Measurements from ENCODE around the gene TEX38. TPM values are rescaled to one million over a fixed set of nuclear protein-coding genes. Genes with fewer than 3 reads are reported as not detected.
A peak's percentile ranks its signal among the peaks of the same experiment; 100 is the strongest.
"Not testable (repeated sequence)": the region's sequence is repeated elsewhere in the genome, so short reads cannot be mapped to it uniquely, and the experiment has no call there.

Gene TEX38
- total RNA-seq (2014; rRNA removed; shearing (Covaris generic)), result not detected in 2 replicates

DNA sequence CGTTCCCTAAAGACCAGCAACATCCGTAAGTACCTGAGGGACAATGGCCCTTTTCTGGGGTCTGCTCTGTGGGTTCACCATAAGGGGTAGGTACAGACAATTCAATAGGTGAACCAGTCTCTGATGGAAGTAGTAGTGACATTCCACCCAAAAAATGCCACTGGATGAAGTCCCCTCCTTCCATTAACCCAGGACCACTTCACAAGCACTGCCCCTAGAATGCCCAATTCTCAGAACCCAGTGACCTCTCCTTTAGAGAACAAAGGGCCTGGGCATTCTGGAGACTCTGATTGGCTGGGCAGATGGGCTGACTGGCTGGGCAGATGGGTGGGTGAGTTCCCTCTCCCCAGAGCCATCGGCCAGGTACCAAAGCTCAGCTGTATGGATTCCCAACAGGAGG is at the start of gene TEX38:
TSS of gene TEX38 (plus strand) at position 301 of the 400 bp plus-strand sequence. CDS start at position 382, 81 bp downstream.
- no peak for DNase-seq (ENCODE audit: low spot score)

DNA sequence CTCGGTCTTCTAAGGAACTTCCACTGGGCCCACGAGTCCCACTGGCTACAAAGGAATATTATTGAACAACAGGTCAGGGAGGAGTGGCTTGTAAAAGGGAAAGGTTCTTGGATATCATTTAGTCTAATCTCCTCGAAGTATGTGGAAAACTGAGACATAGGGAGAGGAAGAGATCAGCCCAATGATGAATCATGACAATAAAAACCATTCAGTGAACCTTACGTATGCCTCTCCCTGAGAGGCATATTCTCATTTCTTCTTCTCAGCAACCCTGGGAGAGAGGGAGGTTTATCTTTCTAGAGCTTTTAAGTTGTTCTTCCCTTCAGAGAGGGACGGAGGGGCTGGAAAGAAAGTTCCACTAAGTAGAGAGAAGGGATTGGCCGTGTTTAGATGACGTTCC is 49.7 kb upstream of the TEX38 start:
- DNase-seq (ENCODE audit: low spot score), result peak; percentile 60

- peak; percentile 61 for DNase-seq (ENCODE audit: low spot score)
Observed at GRCh38 chr1:46622344-46622743, 49.3 kb upstream of the TEX38 start.

GRCh38 chr1:46623743-46624644 is 47.7 kb upstream of the TEX38 start:
- no peak for DNase-seq (ENCODE audit: low spot score)

GRCh38 chr1:46630719-46631118 is 40.9 kb upstream of the TEX38 start:
- no peak for DNase-seq (ENCODE audit: low spot score)

DNA sequence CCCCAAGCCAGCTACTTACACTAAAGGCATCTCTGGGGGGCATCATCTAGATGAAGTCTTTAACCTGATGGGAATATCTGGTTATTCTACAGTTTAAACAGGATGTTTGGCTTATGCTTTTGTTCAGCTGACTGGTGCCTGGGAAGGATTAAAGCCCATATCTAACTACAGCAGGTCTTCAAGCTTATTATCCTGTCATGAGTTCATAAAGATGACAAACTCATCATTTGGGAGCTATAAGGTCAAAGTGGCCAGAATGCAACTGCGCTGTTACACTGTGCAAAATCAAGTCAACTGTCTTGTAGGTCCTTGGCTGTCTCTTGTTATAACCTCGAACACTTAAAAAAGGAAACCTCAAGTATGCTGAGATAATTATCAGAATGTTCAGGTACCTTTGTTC is 36.4 kb upstream of the TEX38 start:
- DNase-seq (ENCODE audit: low spot score), result no peak

- DNase-seq (ENCODE audit: low spot score), result no peak
Observed at GRCh38 chr1:46637444-46638083, 34.1 kb upstream of the TEX38 start.

DNA sequence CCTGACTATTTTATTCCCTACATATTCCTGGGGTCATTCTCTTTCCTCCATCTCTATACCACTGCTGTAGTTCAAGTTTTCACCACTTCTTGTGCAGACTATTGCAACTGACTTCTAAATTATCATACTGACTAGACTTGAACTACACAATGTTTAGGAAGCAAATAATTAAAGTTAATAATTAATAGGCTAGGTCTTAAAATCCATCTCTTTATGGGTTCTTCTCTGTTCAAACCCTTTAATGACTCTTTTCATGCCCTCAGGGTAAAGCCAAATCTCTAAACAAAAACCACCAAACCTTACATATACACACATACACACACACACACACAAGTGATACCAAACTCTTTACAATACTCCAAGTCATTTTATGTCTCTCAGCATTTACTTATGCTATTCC is 32.7 kb upstream of the TEX38 start:
- no peak for DNase-seq (ENCODE audit: low spot score)

GRCh38 chr1:46639547-46639946 is 32.1 kb upstream of the TEX38 start:
- no peak for DNase-seq (ENCODE audit: low spot score)

GRCh38 chr1:46642115-46642680 is 29.5 kb upstream of the TEX38 start:
- DNase-seq (ENCODE audit: low spot score), result no peak

DNA sequence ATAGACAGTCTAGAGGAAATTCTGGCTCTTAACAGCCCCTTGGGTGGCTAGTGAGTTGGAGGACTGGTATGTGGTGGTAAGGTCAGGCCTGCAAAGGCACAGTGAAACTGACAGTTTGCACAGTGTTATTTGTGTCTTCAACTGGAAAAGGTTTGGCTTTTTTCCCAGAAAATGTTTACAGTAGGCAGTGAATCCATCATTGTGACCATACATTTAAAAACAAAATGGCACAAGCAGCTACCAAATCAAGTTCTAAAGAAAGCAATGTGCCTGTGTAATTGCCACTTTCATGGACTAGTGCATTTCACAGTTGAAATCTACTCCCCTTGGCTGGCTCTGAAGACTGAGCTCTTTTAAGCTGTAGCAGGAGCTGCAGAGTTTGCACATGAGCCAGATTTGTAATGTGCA is 28.3 kb upstream of the TEX38 start:
- DNase-seq (ENCODE audit: low spot score), result peak; percentile 91

DNA sequence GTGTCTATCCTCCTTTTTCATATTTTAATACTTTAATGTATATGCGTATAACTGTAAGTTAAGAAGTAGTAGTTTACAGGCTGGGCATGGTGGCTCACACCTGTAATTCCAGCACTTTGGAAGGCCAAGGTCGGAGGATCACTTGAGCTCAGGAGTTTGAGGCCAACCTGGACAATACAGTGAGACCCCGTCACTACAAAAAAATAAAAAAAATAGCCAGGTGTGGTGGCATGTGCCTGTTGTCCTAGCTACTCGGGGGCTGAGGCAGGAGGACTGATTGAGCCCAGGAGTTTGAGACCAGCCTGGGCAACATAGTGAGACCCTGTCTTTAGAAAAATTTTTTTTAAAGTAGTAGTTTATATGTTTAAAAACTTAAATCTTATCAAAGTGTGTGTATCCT is 25.8 kb upstream of the TEX38 start:
- DNase-seq (ENCODE audit: low spot score), result no peak

DNA sequence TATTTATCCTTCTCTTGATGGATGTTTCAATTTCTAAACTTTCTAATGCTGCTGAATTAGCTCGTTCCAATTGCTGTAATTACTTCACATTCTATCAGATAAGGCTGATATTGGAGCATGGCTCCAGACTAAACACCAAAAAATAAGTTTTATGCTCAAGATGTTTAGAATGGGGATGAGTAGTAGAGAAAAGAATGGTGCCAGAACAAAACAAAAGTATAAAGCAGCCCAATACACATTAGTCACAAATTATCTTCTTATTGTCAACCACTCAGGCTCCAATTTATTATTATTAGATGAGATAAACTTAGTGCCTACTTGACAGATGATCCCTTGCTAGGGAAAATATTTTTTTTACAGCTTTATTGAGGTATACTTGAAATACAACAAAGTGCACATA is 25.3 kb upstream of the TEX38 start:
- DNase-seq (ENCODE audit: low spot score), result no peak

DNA sequence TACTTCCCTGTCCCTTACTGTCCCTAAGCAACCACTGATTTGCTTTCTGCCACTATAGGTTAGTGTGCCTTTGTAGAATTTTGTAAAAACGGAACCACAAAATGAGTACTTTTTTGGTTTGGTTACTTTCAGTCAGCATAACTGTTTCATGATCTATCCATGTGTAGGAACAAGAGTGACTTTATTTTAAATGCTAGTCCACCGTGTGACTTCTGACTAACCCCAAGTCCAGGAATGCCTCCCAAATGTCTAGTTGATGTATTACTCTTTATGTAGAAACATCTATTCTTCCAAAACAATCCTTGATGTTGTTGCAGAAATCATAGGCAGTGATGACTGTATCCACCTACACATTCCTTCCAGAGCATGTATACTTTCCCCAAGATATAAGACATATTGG is 24.8 kb upstream of the TEX38 start:
- DNase-seq (ENCODE audit: low spot score), result no peak

- no peak for DNase-seq (ENCODE audit: low spot score)
Observed at GRCh38 chr1:46647611-46648010, 24.0 kb upstream of the TEX38 start.

- DNase-seq (ENCODE audit: low spot score), result no peak
Observed at GRCh38 chr1:46649764-46650163, 21.9 kb upstream of the TEX38 start.

- no peak for DNase-seq (ENCODE audit: low spot score)
Observed at GRCh38 chr1:46650491-46650890, 21.2 kb upstream of the TEX38 start.

GRCh38 chr1:46651152-46651551 is 20.5 kb upstream of the TEX38 start:
- DNase-seq (ENCODE audit: low spot score), result not testable (repeated sequence)

DNA sequence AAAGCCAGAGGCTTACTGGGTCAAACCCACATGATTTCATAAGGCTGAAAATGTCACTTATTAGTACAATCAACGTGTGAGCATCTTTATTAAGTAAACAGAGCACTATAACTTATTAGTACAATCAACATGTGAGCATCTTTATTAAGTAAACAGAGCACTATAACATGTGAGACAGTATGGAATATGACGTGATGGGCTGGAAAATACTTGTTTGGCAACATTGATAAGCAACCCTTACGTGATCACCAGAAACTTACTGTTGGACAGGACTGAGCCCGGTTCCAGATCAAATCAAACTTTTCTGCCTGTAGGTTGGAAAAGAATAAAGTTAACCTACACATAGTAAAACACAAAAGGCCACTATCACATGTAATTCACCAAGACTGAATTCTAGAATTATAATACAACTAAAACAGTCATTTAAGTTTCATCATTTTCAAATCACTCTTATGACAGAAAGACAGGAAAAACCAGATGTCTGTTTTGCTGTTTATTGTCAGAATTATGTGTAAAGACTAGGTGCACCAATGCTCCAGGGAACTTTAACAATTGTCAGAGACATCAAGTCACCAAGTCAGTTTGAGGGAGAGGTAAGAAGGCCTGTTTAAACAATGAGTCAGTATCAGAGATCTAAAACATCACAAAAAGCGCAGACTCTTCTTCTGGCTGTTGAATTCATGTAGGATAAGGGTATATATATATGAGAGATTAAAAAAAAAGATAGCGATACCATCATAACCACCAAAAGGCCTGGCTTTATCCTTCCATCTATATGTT is 19.1 kb upstream of the TEX38 start:
- no peak for DNase-seq (ENCODE audit: low spot score)

DNA sequence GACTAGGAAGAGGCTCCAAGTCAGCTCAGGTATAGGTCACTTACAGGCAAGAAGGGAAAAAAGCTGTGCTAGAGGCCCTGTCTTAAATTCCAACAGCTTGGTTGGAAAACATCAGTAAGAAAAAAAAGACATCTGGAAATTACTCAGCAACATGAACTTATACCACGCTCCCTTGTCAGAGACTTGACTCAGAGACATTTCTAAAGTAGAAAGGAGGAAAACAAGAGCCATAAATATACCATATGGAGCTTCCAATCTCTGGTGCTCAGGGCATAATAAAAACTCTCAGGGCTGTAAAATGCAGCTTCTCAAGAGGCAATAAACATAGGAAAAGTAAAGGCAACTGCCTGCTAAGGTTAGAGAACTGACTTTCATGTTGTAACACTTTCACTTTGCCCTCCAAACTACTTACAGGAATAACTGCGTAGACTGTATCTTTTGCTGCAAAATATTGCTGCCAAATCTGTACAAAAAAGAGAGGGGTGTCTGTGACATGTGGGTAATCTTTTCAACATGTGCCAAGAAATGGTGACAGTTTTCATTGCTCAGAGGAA is 18.2 kb upstream of the TEX38 start:
- no peak for DNase-seq (ENCODE audit: low spot score)

- no peak for DNase-seq (ENCODE audit: low spot score)
Observed at GRCh38 chr1:46654012-46654411, 17.6 kb upstream of the TEX38 start.

- DNase-seq (ENCODE audit: low spot score), result not testable (repeated sequence)
Observed at GRCh38 chr1:46654698-46655097, 17.0 kb upstream of the TEX38 start.

All from A172 (cell line).